GM18951 (cell line): Measurements from ENCODE around the gene OR1S1.

Source experiments
- POLR2A ChIP-seq: IDR thresholded peaks from 4 replicates; pipeline ENCODE4 v1.6.1; 2011; ENCODE audit warnings: mild to moderate bottlenecking; ENCODE audit not compliant: insufficient read length, insufficient read depth; ENCODE audit errors: extremely low read depth
- in situ Hi-C: fragments of 300-500 bp; cut with MboI; formaldehyde crosslinking; loops from one replicate; pipeline ENCODE4 v1.12.0; 2022; ENCODE audit warnings: low sequenced_read_pairs, mixed read lengths, inconsistent platforms; ENCODE audit not compliant: unreplicated experiment

OR1S1 gene

GRCh38 chr11:58216476-58216875, 4.0 kb downstream of the OR1S1 start:
- TF ChIP-seq POLR2A: no peak
- in situ Hi-C loops: no loop called here

DNA sequence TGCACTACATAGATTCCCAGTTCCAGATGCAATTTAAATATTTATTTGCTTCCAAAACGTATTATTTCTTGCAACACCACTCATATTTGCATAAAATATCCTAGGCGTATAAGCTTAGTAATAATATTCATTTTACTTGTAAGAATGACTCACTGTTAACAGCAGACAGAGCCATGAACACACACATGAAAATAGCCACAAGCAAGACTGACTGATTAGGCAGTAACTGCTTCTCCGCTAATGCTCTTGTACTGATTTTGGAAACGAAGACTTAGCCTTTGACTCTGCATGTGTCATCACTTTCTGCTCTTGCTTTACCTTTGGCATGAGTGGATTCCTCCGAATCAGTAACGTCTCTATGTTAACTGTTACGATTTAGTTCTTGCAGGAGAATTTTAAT, 10.2 kb downstream of the OR1S1 start:
- in situ Hi-C loops: no loop called here
- TF ChIP-seq POLR2A: no peak

DNA sequence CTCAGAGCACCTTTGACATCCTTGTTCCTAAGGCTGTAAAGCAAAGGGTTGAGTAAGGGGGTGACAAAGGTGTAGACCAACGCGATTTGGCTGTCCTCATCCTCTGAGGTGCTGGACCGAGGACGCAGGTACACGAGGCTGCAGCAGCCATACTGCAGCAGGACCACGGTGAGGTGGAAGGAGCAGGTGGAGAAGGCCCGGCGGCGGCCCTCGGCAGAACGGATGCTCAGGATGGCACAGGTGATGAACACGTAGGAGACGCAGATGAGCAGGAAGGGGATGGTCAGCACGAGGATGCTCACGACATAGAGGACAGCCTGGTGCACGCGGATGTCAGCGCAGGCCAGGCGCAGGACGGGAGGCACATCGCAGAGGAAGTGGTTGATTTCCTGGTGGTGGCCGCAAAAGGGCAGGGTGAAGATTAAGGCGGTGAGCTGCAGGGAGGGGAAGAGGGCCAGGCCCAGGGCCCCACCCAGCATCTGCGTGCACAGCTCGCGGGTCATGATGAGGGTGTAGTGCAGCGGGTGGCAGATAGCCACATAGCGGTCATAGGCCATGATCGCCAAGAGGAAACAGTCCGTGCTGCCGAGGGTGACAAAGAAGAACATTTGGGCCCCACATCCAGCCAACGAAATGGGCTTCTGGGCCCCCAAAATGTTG, 15.6 kb downstream of the OR1S1 start:
- in situ Hi-C loops: no loop called here
- no peak for TF ChIP-seq POLR2A

DNA sequence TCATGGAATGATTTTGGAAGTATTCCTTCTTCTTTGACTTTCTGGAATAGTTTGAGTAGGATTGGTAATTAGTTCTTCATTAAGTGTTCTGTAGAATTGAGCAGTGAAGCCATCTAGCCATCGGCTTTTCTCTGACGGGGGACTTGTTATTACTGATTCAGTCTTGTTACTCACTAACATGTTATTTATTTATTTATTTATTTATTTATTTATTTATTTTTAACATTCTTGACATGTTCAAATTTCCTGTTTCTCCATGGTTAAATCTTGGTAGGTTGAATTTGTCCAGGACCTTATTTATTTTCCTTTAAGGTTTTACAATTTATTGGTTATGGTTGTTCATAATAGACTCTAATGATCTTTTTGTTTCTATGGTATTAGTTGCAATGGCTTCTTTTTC, 31.4 kb downstream of the OR1S1 start:
- TF ChIP-seq POLR2A: no peak

GRCh38 chr11:58254936-58255335, 42.4 kb downstream of the OR1S1 start:
- no peak for TF ChIP-seq POLR2A
- in situ Hi-C loops: no loop called here

More for the DNA sequence above, 31.4 kb downstream of the OR1S1 start:
- in situ Hi-C loops: no loop called here

- in situ Hi-C loops: no loop called here
- TF ChIP-seq POLR2A: no peak
Observed at GRCh38 chr11:58259983-58260382, 47.5 kb downstream of the OR1S1 start.
